SH-SY5Y (cell line): ENCODE results near the gene VWA1.

Source experiments
- GATA2 ChIP-seq: IDR thresholded peaks from 2 replicates; pipeline ENCODE4 v1.6.1; 2011; ENCODE audit warnings: mild to moderate bottlenecking, low read depth, low read length
- GATA3 ChIP-seq: IDR thresholded peaks from 2 replicates; pipeline ENCODE4 v1.6.1; 2011; ENCODE audit warnings: low read depth, mild to moderate bottlenecking, low read length, moderate library complexity

DNA sequence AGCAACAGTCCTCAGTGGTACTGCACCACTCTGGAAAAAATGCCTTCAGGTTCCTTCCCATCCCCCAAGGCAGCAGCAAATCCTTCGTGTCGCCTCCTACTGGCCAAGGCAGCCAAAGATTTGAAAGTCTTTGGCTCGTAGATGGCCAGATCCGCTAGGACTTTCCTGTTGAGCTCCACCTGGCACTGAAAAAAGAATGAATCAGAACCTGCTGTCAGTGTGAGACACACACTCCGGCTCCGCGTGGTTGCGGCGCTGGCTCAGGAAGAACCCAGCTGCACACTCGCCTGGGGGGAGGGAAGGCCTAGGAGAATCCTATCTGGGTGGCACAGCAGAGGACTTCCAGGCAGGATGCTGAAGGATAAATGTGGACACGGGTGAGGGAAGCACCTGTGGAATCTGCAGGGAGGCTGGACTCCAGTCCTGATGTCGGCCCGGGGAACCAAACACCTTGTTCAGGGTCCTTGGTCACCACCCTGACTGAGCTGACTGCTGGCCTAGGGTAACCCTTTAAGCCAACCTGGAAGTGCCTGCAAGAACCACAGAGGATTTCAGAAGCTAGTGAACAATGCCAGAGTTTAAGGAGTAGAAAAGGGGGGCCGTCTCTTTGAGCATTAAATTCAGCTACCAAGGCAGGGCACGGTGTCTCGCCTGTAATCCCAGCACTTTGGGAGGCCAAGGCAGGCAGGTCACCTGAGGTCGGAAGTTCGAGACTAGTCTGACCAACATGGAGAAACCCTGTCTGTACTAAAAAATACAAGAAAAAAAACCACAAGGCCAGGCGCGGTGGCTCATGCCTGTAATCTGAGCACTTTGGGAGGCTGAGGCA, 33.2 kb upstream of the VWA1 start:
- no peak for TF ChIP-seq GATA2
- TF ChIP-seq GATA3: no peak
